Stomach (tissue), 4 donors: ENCODE results near the gene FBXO3.

Experiments
- EP300 ChIP-seq: sonication (generic); formaldehyde crosslinking; IDR thresholded peaks from one replicate; pipeline ENCODE4 v1.6.1; 2017; ENCODE audit warnings: antibody characterized with exemption
- POLR2AphosphoS5 ChIP-seq, 3 donors: sonication (generic); formaldehyde crosslinking; IDR thresholded peaks; one replicate each; pipeline ENCODE4 v1.6.1; 2016; ENCODE audit warnings: antibody characterized with exemption in 3 of 3

DNA sequence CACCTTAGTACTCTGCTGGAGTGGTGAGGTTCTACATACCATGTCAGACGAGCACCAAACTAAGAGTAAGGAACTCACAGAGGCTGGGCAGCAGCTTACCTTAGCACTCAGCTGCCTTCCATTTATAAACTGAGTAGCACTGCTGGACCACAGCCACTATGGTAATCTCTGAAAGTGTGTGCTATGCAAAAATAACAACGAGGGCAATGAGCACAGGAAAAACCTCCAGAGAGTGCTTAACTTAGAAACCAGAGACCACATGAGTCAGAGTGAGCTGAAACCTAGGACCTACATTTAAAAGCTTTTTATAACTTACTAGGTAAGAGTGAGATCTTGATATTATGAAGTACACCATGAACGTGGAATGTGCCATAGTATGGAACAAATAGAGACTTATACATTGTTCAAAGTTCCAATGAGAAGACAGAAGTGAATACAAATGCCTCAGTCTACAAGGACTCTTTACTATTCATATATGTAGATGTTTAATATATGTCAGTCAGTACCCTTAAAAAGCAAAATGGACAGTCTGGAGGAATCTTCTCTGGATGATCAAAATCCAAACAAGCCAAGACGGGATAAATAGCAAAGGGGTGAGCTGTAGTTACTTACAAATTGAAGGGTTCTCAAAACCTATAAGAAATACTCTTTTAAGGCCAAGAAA, 20.9 kb downstream of the FBXO3 start:
- no peak for TF ChIP-seq EP300
- TF ChIP-seq POLR2AphosphoS5 (IDR thresholded peaks at IDR 0.05) = no peak
